NCI-H748 (cell line): ENCODE measurements around the gene STARD13.

Experiments
- DNase-seq: peaks from one replicate; lab custom pipeline; 2025; ENCODE audit not compliant: unreplicated experiment; lab: John Stamatoyannopoulos, UW

Gene STARD13

GRCh38 chr13:33101835-33102234 lies 183.7 kb downstream of the STARD13 start:
- DNase-seq, result no peak

GRCh38 chr13:33100886-33101285 lies 184.7 kb downstream of the STARD13 start:
- no peak for DNase-seq

GRCh38 chr13:33099860-33100259 lies 185.7 kb downstream of the STARD13 start:
- DNase-seq, result no peak

- no peak for DNase-seq
Observed at GRCh38 chr13:33096886-33097605, 188.5 kb downstream of the STARD13 start.

GRCh38 chr13:33092073-33092987 lies 193.2 kb downstream of the STARD13 start:
- DNase-seq, result no peak

- no peak for DNase-seq
Observed at GRCh38 chr13:33091415-33091774, 194.2 kb downstream of the STARD13 start.

GRCh38 chr13:33090755-33091414 lies 194.7 kb downstream of the STARD13 start:
- no peak for DNase-seq

GRCh38 chr13:33089311-33089710 lies 196.2 kb downstream of the STARD13 start:
- peak; percentile 84 for DNase-seq

- DNase-seq, result no peak
Observed at GRCh38 chr13:33087790-33088189, 197.8 kb downstream of the STARD13 start.

- no peak for DNase-seq
Observed at GRCh38 chr13:33087091-33087490, 198.5 kb downstream of the STARD13 start.

- no peak for DNase-seq
Observed at GRCh38 chr13:33083054-33083453, 202.5 kb downstream of the STARD13 start.

- no peak for DNase-seq
Observed at GRCh38 chr13:33081666-33082065, 203.9 kb downstream of the STARD13 start.

GRCh38 chr13:33080972-33081590 lies 204.5 kb downstream of the STARD13 start:
- DNase-seq, result no peak

- DNase-seq, result peak; percentile 60
Observed at GRCh38 chr13:33079960-33080359, 205.6 kb downstream of the STARD13 start.

- DNase-seq, result no peak
Observed at GRCh38 chr13:33078263-33078662, 207.3 kb downstream of the STARD13 start.

- no peak for DNase-seq
Observed at GRCh38 chr13:33076001-33076992, 209.3 kb downstream of the STARD13 start.

GRCh38 chr13:33073338-33073737 lies 212.2 kb downstream of the STARD13 start:
- DNase-seq, result peak; percentile 96

GRCh38 chr13:33072759-33073158 lies 212.8 kb downstream of the STARD13 start:
- DNase-seq, result no peak

- peak; percentile 52 for DNase-seq
Observed at GRCh38 chr13:33072282-33072681, 213.3 kb downstream of the STARD13 start.

GRCh38 chr13:33070713-33071112 lies 214.8 kb downstream of the STARD13 start:
- DNase-seq, result no peak
